WTC11 (cell line): ENCODE measurements around the gene TLE7. TPM values are rescaled to one million over a fixed set of nuclear protein-coding genes. Genes with fewer than 3 reads are reported as not detected.

Experiments used
- ATAC-seq: fragments of 200-7000 bp; cut with Tn5 transposase; 2 replicates; pipeline ENCODE4 v1.10.0; 2021; ENCODE audit warnings: mild to moderate bottlenecking, moderate library complexity
- CTCF ChIA-PET: fragments of 300-600 bp; sonication (Branson Sonifier 250); formaldehyde crosslinking; loops from one replicate; lab custom pipeline; 2021; ENCODE audit warnings: antibody characterized with exemption; lab: Charles Lee
- POLR2A ChIA-PET: fragments of 350-600 bp; sonication (Branson Sonifier 250); formaldehyde crosslinking; loops from one replicate; lab custom pipeline; 2021; ENCODE audit warnings: antibody characterized with exemption; lab: Charles Lee
- DNase-seq: peaks from one replicate; pipeline ENCODE4 v3.0.0; 2021; ENCODE audit warnings: low spot score
- H3K27ac Mint-ChIP-seq: 2 replicates; pipeline ENCODE4 v1.8.0; 2021; ENCODE audit warnings: mixed read lengths
- H3K27me3 Mint-ChIP-seq: 2 replicates; pipeline ENCODE4 v1.8.0; 2021; ENCODE audit warnings: low read depth, mild to moderate bottlenecking, moderate library complexity, mixed read lengths
- H3K36me3 Mint-ChIP-seq: 2 replicates; pipeline ENCODE4 v1.8.0; 2021; ENCODE audit warnings: mixed read lengths
- H3K4me1 Mint-ChIP-seq: 2 replicates; pipeline ENCODE4 v1.8.0; 2022; ENCODE audit warnings: mixed read lengths
- H3K4me3 Mint-ChIP-seq: 2 replicates; pipeline ENCODE4 v1.8.0; 2021; ENCODE audit warnings: mild to moderate bottlenecking, moderate library complexity, mixed read lengths
- H3K9me3 Mint-ChIP-seq: 2 replicates; pipeline ENCODE4 v1.8.0; 2021; ENCODE audit warnings: mixed read lengths
- NR3C1 ChIP-seq: sonication (generic); formaldehyde crosslinking; conservative IDR thresholded peaks from 2 replicates; pipeline ENCODE4 v1.8.1; 2023; ENCODE audit warnings: low read depth, mild to moderate bottlenecking, missing genetic modification reagents
- OVOL2 ChIP-seq: fragments of 250-450 bp; sonication (Bioruptor Pico); IDR thresholded peaks from 2 replicates; pipeline ENCODE4 v1.9.0; 2021; ENCODE audit warnings: mild to moderate bottlenecking, borderline replicate concordance
- RORB ChIP-seq: fragments of 250-450 bp; sonication (Bioruptor Pico); IDR thresholded peaks from 2 replicates; pipeline ENCODE4 v1.9.0; 2021; ENCODE audit warnings: mild to moderate bottlenecking
- SOX15 ChIP-seq: fragments of 250-450 bp; sonication (Bioruptor Pico); IDR thresholded peaks from 2 replicates; pipeline ENCODE4 v1.9.0; 2021; ENCODE audit warnings: mild to moderate bottlenecking
- SP1 ChIP-seq: sonication (generic); formaldehyde crosslinking; conservative IDR thresholded peaks from 2 replicates; pipeline ENCODE4 v1.8.1; 2022; ENCODE audit warnings: missing genetic modification reagents
- TCF7 ChIP-seq: sonication (generic); formaldehyde crosslinking; IDR thresholded peaks from 2 replicates; pipeline ENCODE4 v1.8.0; 2022; ENCODE audit warnings: mild to moderate bottlenecking, low read depth, missing genetic modification reagents, moderate library complexity
- ZNF317 ChIP-seq: sonication (generic); formaldehyde crosslinking; IDR thresholded peaks from 2 replicates; pipeline ENCODE4 v1.8.1; 2023; ENCODE audit warnings: low read depth, mild to moderate bottlenecking, moderate library complexity, missing genetic modification reagents, borderline replicate concordance
- ZNF423 ChIP-seq: fragments of 250-450 bp; sonication (Bioruptor Pico); IDR thresholded peaks from 2 replicates; pipeline ENCODE4 v2.1.2; 2022; ENCODE audit warnings: mild to moderate bottlenecking, moderate library complexity
- total RNA-seq: library from RNA; stranded (reverse); gene quantifications from 3 replicates; pipeline ENCODE4 v1.2.3, GENCODE V29; 2021
- TF ChIP-seq, protein P1 (sequence below): sonication (generic); formaldehyde crosslinking; IDR thresholded peaks from 2 replicates; pipeline ENCODE4 v1.8.0; 2022; ENCODE audit warnings: mild to moderate bottlenecking, missing genetic modification reagents
- TF ChIP-seq, protein P2 (sequence below): sonication (generic); formaldehyde crosslinking; IDR thresholded peaks from 2 replicates; pipeline ENCODE4 v1.8.1; 2022; ENCODE audit warnings: mild to moderate bottlenecking, missing genetic modification reagents, moderate library complexity, borderline replicate concordance
- TF ChIP-seq, protein P3 (sequence below): sonication (generic); formaldehyde crosslinking; IDR thresholded peaks from 2 replicates; pipeline ENCODE4 v1.8.0; 2022; ENCODE audit warnings: mild to moderate bottlenecking, missing genetic modification reagents
- TF ChIP-seq, protein P4 (sequence below): sonication (generic); formaldehyde crosslinking; IDR thresholded peaks from 2 replicates; pipeline ENCODE4 v1.8.1; 2023; ENCODE audit warnings: mild to moderate bottlenecking, moderate library complexity, missing genetic modification reagents
- TF ChIP-seq, protein P5 (sequence below): sonication (generic); formaldehyde crosslinking; IDR thresholded peaks from 2 replicates; pipeline ENCODE4 v1.8.1; 2023; ENCODE audit warnings: mild to moderate bottlenecking, missing genetic modification reagents, moderate library complexity
- TF ChIP-seq, protein P6 (sequence below): sonication (generic); formaldehyde crosslinking; conservative IDR thresholded peaks from 2 replicates; pipeline ENCODE4 v1.8.1; 2022; ENCODE audit warnings: mild to moderate bottlenecking, missing genetic modification reagents

TLE7 gene
- total RNA-seq, 1 experiment from 2014 or later = 0.55 TPM

DNA sequence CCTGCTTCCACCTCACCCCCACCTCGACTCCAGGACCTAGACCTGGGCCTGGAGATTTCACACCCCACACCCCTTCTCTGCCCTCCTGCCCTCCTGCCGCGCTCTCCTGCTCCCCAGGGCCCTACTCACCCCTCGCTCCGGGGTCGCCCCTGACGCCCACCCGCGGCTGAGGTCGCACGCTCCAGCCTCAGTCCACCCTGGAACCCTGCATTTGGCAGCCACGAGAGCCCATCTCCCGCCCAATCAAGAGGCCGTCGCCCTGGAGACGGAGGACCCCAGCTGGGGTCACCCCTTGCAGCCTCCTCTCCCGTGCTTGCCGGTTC, 16.1 kb downstream of the TLE7 start:
- Mint-ChIP-seq H3K27ac (no peak overlapping the region), H3K27me3 (peaks cover 51% of the 10 kb centered on the region), H3K36me3 (no peaks in the 10 kb centered on the region), H3K4me3 (peak overlapping the region; percentile 82), H3K9me3 (no peaks in the 10 kb centered on the region), H3K4me1 (peaks cover 16% of the 10 kb centered on the region)
- DNase-seq (no peak), ATAC-seq (peak; percentile 0)
- POLR2A ChIA-PET = interaction anchor here (1.2 kb wide), 1 partner anchor 9 kb away, joined by 3 read pairs; no protein-coding TSS in a partner anchor
- TF ChIP-seq, protein P1, sequence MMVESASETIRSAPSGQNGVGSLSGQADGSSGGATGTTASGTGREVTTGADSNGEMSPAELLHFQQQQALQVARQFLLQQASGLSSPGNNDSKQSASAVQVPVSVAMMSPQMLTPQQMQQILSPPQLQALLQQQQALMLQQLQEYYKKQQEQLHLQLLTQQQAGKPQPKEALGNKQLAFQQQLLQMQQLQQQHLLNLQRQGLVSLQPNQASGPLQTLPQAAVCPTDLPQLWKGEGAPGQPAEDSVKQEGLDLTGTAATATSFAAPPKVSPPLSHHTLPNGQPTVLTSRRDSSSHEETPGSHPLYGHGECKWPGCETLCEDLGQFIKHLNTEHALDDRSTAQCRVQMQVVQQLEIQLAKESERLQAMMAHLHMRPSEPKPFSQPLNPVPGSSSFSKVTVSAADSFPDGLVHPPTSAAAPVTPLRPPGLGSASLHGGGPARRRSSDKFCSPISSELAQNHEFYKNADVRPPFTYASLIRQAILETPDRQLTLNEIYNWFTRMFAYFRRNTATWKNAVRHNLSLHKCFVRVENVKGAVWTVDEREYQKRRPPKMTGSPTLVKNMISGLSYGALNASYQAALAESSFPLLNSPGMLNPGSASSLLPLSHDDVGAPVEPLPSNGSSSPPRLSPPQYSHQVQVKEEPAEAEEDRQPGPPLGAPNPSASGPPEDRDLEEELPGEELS (CRISPR knock-in tag) = 0 out of 2 replicates have a peak, but pooled peaks have one; percentile 54
- TF ChIP-seq, protein P2, sequence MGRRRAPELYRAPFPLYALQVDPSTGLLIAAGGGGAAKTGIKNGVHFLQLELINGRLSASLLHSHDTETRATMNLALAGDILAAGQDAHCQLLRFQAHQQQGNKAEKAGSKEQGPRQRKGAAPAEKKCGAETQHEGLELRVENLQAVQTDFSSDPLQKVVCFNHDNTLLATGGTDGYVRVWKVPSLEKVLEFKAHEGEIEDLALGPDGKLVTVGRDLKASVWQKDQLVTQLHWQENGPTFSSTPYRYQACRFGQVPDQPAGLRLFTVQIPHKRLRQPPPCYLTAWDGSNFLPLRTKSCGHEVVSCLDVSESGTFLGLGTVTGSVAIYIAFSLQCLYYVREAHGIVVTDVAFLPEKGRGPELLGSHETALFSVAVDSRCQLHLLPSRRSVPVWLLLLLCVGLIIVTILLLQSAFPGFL = no peak
- TF ChIP-seq ZNF423 (CRISPR knock-in tag) = peak; percentile 47; the same call in 1 of the 2 replicates
- CTCF ChIA-PET = interaction anchor here (1.0 to 6.4 kb wide), 11 partner anchors 13 to 185 kb away, joined by 3 to 76 read pairs (median 6); no protein-coding TSS in a partner anchor

DNA sequence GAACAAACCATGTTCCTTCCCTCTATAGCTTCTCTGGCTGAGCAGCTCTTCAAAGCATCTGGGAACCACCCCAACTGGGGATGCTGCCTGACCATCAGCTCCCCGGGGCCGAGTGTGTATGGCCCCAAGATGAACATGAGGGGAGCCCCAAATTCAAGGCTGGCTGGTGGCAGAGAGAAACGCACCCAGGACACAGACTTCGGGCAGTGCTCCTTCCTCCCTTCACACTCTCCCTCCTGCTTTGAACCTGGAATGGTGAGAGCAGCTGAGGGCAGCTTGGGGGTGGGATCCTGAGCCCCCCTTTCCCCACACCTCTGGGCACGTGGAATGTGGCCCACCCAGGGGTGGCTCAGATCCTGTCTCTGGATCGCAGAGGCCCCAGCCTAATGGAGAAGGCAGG, 17.2 kb downstream of the TLE7 start:
- ChIA-PET POLR2A (no interaction called here), CTCF (interaction anchor here (6.4 kb wide), 1 partner anchor 12 kb away, joined by 76 read pairs; no protein-coding TSS in a partner anchor)
- Mint-ChIP-seq H3K9me3 (no peaks in the 10 kb centered on the region), H3K27me3 (peaks cover 44% of the 10 kb centered on the region), H3K4me3 (peak overlapping the region; percentile 82), H3K4me1 (peaks cover 16% of the 10 kb centered on the region), H3K27ac (no peak overlapping the region), H3K36me3 (no peaks in the 10 kb centered on the region)
- no peak for TF ChIP-seq RORB (CRISPR knock-in tag)
- TF ChIP-seq, protein P3, sequence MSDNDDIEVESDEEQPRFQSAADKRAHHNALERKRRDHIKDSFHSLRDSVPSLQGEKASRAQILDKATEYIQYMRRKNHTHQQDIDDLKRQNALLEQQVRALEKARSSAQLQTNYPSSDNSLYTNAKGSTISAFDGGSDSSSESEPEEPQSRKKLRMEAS (CRISPR knock-in tag) = no peak
- TF ChIP-seq SOX15 = no peak
- no peak for TF ChIP-seq ZNF317 (CRISPR knock-in tag)
- no peak for ATAC-seq
- DNase-seq = no peak

DNA sequence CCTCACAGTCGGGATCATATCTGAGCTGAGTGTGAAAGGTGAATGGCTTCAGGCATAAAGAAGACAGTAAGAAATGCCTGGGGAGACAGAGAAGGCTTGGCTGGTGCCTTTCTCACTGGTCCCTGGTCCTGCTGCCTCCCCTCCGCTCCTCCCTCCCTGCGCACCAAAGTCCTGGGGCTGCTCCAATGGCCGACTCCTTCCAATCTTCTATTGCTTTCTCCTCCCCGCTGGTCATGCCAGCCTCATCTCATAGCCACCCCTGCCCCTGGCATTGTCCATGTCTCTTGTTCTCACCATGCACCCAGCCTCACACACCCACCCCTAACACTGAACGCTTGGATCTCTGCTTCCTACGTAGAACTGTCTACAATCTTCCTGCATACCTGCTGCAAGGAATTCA, 18.0 kb downstream of the TLE7 start:
- no peak for DNase-seq
- POLR2A ChIA-PET = no interaction called here
- Mint-ChIP-seq H3K4me1 (peaks cover 16% of the 10 kb centered on the region), H3K27me3 (peaks cover 44% of the 10 kb centered on the region), H3K36me3 (no peaks in the 10 kb centered on the region), H3K9me3 (no peaks in the 10 kb centered on the region), H3K4me3 (no peak overlapping the region), H3K27ac (no peak overlapping the region)
- ATAC-seq = no peak
- CTCF ChIA-PET = interaction anchor here (6.4 kb wide), 1 partner anchor 11 kb away, joined by 76 read pairs; no protein-coding TSS in a partner anchor
- TF ChIP-seq NR3C1 = no peak
- no peak for TF ChIP-seq RORB (CRISPR knock-in tag)
- no peak for TF ChIP-seq OVOL2 (CRISPR knock-in tag)
- TF ChIP-seq, protein P4, sequence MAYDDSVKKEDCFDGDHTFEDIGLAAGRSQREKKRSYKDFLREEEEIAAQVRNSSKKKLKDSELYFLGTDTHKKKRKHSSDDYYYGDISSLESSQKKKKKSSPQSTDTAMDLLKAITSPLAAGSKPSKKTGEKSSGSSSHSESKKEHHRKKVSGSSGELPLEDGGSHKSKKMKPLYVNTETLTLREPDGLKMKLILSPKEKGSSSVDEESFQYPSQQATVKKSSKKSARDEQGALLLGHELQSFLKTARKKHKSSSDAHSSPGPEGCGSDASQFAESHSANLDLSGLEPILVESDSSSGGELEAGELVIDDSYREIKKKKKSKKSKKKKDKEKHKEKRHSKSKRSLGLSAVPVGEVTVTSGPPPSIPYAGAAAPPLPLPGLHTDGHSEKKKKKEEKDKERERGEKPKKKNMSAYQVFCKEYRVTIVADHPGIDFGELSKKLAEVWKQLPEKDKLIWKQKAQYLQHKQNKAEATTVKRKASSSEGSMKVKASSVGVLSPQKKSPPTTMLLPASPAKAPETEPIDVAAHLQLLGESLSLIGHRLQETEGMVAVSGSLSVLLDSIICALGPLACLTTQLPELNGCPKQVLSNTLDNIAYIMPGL (CRISPR knock-in tag) = no peak
- TF ChIP-seq TCF7 (CRISPR knock-in tag) = no peak
- TF ChIP-seq, protein P5, sequence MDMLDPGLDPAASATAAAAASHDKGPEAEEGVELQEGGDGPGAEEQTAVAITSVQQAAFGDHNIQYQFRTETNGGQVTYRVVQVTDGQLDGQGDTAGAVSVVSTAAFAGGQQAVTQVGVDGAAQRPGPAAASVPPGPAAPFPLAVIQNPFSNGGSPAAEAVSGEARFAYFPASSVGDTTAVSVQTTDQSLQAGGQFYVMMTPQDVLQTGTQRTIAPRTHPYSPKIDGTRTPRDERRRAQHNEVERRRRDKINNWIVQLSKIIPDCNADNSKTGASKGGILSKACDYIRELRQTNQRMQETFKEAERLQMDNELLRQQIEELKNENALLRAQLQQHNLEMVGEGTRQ (CRISPR knock-in tag) = no peak
- TF ChIP-seq, protein P6, sequence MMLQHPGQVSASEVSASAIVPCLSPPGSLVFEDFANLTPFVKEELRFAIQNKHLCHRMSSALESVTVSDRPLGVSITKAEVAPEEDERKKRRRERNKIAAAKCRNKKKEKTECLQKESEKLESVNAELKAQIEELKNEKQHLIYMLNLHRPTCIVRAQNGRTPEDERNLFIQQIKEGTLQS (CRISPR knock-in tag) = no peak
- TF ChIP-seq SP1 = no peak
